Right renal pelvis (tissue), 4 donors: ENCODE data around the gene SPG7. TPM values are rescaled to one million over a fixed set of nuclear protein-coding genes. Genes with fewer than 3 reads are reported as not detected.

Experiments
- DNase-seq, 4 donors: peaks; one replicate each; pipeline ENCODE4 v3.0.0-alpha.2; 2013; ENCODE audit warnings: low read depth in 4 of 4, low spot score in 3 of 4, missing footprints in 1 of 4
- polyA plus RNA-seq, 4 donors: library from polyadenylated mRNA; unstranded; fragments of 120-200 nt; gene quantifications; one replicate each; pipeline ENCODE4 v1.2.1, GENCODE V29; 2013; ENCODE audit not compliant: insufficient read length in 4 of 4

SPG7 gene
- polyA plus RNA-seq, 4 donors, result 84.2 to 106 (median 90.3) TPM

GRCh38 chr16:89484923-89485679 is 23.1 kb upstream of the SPG7 start:
- DNase-seq, result no peak

GRCh38 chr16:89485701-89486246 is 22.4 kb upstream of the SPG7 start:
- no peak for DNase-seq

GRCh38 chr16:89489040-89489897 is 18.9 kb upstream of the SPG7 start:
- DNase-seq, result peak in 2 of 4 donors; percentile 67 to 84

- no peak for DNase-seq
Observed at GRCh38 chr16:89489898-89490438, 18.2 kb upstream of the SPG7 start.

- peak; percentile 96 to 97 (median 97) for DNase-seq
Observed at GRCh38 chr16:89490439-89491237, 17.6 kb upstream of the SPG7 start, which contains the start of gene ANKRD11. ANKRD11 (minus strand) TSS chr16:89490561; CDS start chr16:89317019, 173,542 bp downstream.

- DNase-seq, result no peak
Observed at GRCh38 chr16:89491238-89491869, 16.8 kb upstream of the SPG7 start.

- DNase-seq, result no peak
Observed at GRCh38 chr16:89491974-89492687, 16.1 kb upstream of the SPG7 start.

- DNase-seq, result no peak
Observed at GRCh38 chr16:89493776-89494175, 14.4 kb upstream of the SPG7 start.

GRCh38 chr16:89495121-89495520 is 13.1 kb upstream of the SPG7 start:
- DNase-seq, result no peak

GRCh38 chr16:89498839-89499238 is 9.4 kb upstream of the SPG7 start:
- no peak for DNase-seq

- no peak for DNase-seq
Observed at GRCh38 chr16:89499767-89500166, 8.4 kb upstream of the SPG7 start.

GRCh38 chr16:89502081-89502843 is 5.9 kb upstream of the SPG7 start:
- no peak for DNase-seq

GRCh38 chr16:89504091-89504490 is 4.1 kb upstream of the SPG7 start:
- DNase-seq, result no peak

- peak in 1 of 4 donors; percentile 80 for DNase-seq
Observed at GRCh38 chr16:89505204-89506112, 2.7 kb upstream of the SPG7 start.

GRCh38 chr16:89506113-89506504 is 2.1 kb upstream of the SPG7 start:
- no peak for DNase-seq

GRCh38 chr16:89506791-89507191 is 1.4 kb upstream of the SPG7 start:
- no peak for DNase-seq

GRCh38 chr16:89507214-89507833 is 879 bp upstream of the SPG7 start:
- DNase-seq, result no peak
